IMR-90 (cell line): ENCODE results near the gene REV3L. TPM values are rescaled to one million over a fixed set of nuclear protein-coding genes. Genes with fewer than 3 reads are reported as not detected.

Experiments used
- ATAC-seq: fragments of 200-7000 bp; cut with Tn5 transposase; 2 replicates; pipeline ENCODE4 v1.9.1; 2020; ENCODE audit warnings: low read depth, mild to moderate bottlenecking, moderate library complexity
- BruUV-seq: library from RNA; stranded (reverse); fragments of 400-500 nt; replicated peaks from 2 replicates; lab custom pipeline; 2021; lab: Mats Ljungman, UMichigan
- CTCF ChIA-PET: fragments of 300-600 bp; formaldehyde crosslinking; extraction: SDS; loops from one replicate; lab custom pipeline; 2021; ENCODE audit warnings: antibody characterized with exemption; lab: Yijun Ruan, JAX
- POLR2A ChIA-PET: fragments of 300-600 bp; sonication (Branson Sonifier 250); formaldehyde crosslinking; loops from one replicate; lab custom pipeline; 2022; ENCODE audit warnings: antibody characterized with exemption; ENCODE audit not compliant: unreplicated experiment; lab: Charles Lee
- DNase-seq: peaks from one replicate; pipeline ENCODE4 v3.0.0; 2013
- H2AFZ ChIP-seq: replicated peaks from 2 replicates; pipeline ENCODE3; 2013; ENCODE audit warnings: low read length, mild to moderate bottlenecking; ENCODE audit not compliant: poor library complexity
- H2AK5ac ChIP-seq: 2 replicates; pipeline ENCODE4 v1.6.1; 2013; ENCODE audit warnings: low read depth, low read length, inconsistent platforms
- H2AK9ac ChIP-seq: replicated peaks from 2 replicates; pipeline ENCODE3; 2013; ENCODE audit warnings: mild to moderate bottlenecking, low read depth, low read length, moderate library complexity; ENCODE audit not compliant: poor library complexity
- H2BK120ac ChIP-seq: 2 replicates; pipeline ENCODE4 v1.6.1; 2013; ENCODE audit warnings: low read depth, low read length, inconsistent platforms
- H2BK15ac ChIP-seq: 3 replicates; pipeline ENCODE4 v1.6.1; 2013; ENCODE audit warnings: low read depth, low read length, inconsistent platforms
- H2BK20ac ChIP-seq: 2 replicates; pipeline ENCODE4 v1.6.1; 2013; ENCODE audit warnings: low read depth, mild to moderate bottlenecking, inconsistent platforms, low read length, moderate library complexity
- H2BK5ac ChIP-seq: 2 replicates; pipeline ENCODE4 v1.6.1; 2013; ENCODE audit warnings: mild to moderate bottlenecking, low read depth, low read length, inconsistent platforms; ENCODE audit not compliant: poor library complexity, severe bottlenecking
- H3K14ac ChIP-seq: replicated peaks from 2 replicates; pipeline ENCODE4 v1.6.1; 2013; ENCODE audit warnings: low read depth, low read length, inconsistent platforms
- H3K18ac ChIP-seq: 2 replicates; pipeline ENCODE4 v1.6.1; 2013; ENCODE audit warnings: low read depth, low read length, control low read depth
- H3K23ac ChIP-seq: 2 replicates; pipeline ENCODE4 v1.6.1; 2013; ENCODE audit warnings: low read depth, low read length, inconsistent platforms
- H3K27ac ChIP-seq: 2 replicates; pipeline ENCODE4 v1.5.1; 2013; ENCODE audit warnings: mild to moderate bottlenecking, control low read depth, low read length; ENCODE audit not compliant: insufficient read depth
- H3K27me3 ChIP-seq: 2 replicates; pipeline ENCODE4 v1.6.1; 2013; ENCODE audit warnings: low read length; ENCODE audit not compliant: control insufficient read depth, insufficient read depth
- H3K36me3 ChIP-seq: 2 replicates; pipeline ENCODE4 v1.6.1; 2013; ENCODE audit warnings: low read length, mixed read lengths; ENCODE audit not compliant: control insufficient read depth, insufficient read depth
- H3K4ac ChIP-seq: 2 replicates; pipeline ENCODE4 v1.6.1; 2013; ENCODE audit warnings: low read depth, low read length, inconsistent platforms
- H3K4me1 ChIP-seq: 2 replicates; pipeline ENCODE4 v1.6.1; 2013; ENCODE audit warnings: low read length, mixed read lengths; ENCODE audit not compliant: control insufficient read depth, insufficient read depth
- H3K4me2 ChIP-seq: 2 replicates; pipeline ENCODE4 v1.6.1; 2013; ENCODE audit warnings: low read depth, mild to moderate bottlenecking, control low read depth, low read length, moderate library complexity
- H3K4me3 ChIP-seq: 2 replicates; pipeline ENCODE4 v1.5.1; 2013; ENCODE audit warnings: low read depth, mild to moderate bottlenecking, control low read depth, low read length, moderate library complexity; ENCODE audit not compliant: insufficient read depth
- H3K56ac ChIP-seq: 2 replicates; pipeline ENCODE4 v1.6.1; 2013; ENCODE audit warnings: low read length, inconsistent platforms; ENCODE audit not compliant: insufficient read depth; ENCODE audit errors: extremely low read depth
- H3K79me1 ChIP-seq, 2 experiments: 2 replicates each; pipeline ENCODE4 v1.6.1; 2013; ENCODE audit warnings: low read length in 2 of 2, inconsistent platforms in 1 of 2, low read depth in 1 of 2
- H3K9ac ChIP-seq: 2 replicates; pipeline ENCODE4 v1.6.1; 2013; ENCODE audit warnings: low read depth, low read length, control low read depth
- H3K9me1 ChIP-seq: 2 replicates; pipeline ENCODE4 v1.6.1; 2013; ENCODE audit warnings: low read length, inconsistent platforms; ENCODE audit not compliant: insufficient read depth
- H3K9me3 ChIP-seq: 2 replicates; pipeline ENCODE4 v1.6.1; 2013; ENCODE audit warnings: low read length; ENCODE audit not compliant: control insufficient read depth, insufficient read depth
- H4K20me1 ChIP-seq: 2 replicates; pipeline ENCODE4 v1.6.1; 2013; ENCODE audit warnings: low read length, inconsistent platforms; ENCODE audit not compliant: insufficient read depth
- H4K5ac ChIP-seq: 2 replicates; pipeline ENCODE4 v1.6.1; 2013; ENCODE audit warnings: mild to moderate bottlenecking, low read depth, low read length, control low read depth
- H4K8ac ChIP-seq, 2 experiments: 2 replicates each; pipeline ENCODE4 v1.6.1; 2013; ENCODE audit warnings: low read depth in 2 of 2, low read length in 2 of 2, control low read depth in 1 of 2, inconsistent platforms in 1 of 2
- H4K91ac ChIP-seq: 2 replicates; pipeline ENCODE4 v1.6.1; 2013; ENCODE audit warnings: low read depth, low read length, inconsistent platforms; ENCODE audit not compliant: insufficient read depth
- BHLHE40 ChIP-seq: fragments of 150-350 bp; IDR thresholded peaks from 2 replicates; pipeline ENCODE4 v1.6.1; 2016; ENCODE audit warnings: mild to moderate bottlenecking, low read depth, low read length
- CEBPB ChIP-seq: IDR thresholded peaks from 2 replicates; pipeline ENCODE4 v1.6.1; 2012; ENCODE audit warnings: low read depth, low read length, improper control_type of control experiment
- CHD1 ChIP-seq: IDR thresholded peaks from 2 replicates; pipeline ENCODE4 v1.6.1; 2012; ENCODE audit warnings: low read depth, low read length, improper control_type of control experiment
- CTCF ChIP-seq: conservative IDR thresholded peaks from 2 replicates; pipeline ENCODE4 v1.5.1; 2012; ENCODE audit warnings: mild to moderate bottlenecking, low read depth, low read length, improper control_type of control experiment
- FOS ChIP-seq: fragments of 150-350 bp; IDR thresholded peaks from 2 replicates; pipeline ENCODE4 v1.6.1; 2016; ENCODE audit warnings: low read depth, low read length
- MAFK ChIP-seq: IDR thresholded peaks from 2 replicates; pipeline ENCODE4 v1.6.1; 2012; ENCODE audit warnings: low read depth, low read length, improper control_type of control experiment
- MAZ ChIP-seq: IDR thresholded peaks from 2 replicates; pipeline ENCODE4 v1.6.1; 2012; ENCODE audit warnings: low read depth, mild to moderate bottlenecking, low read length, improper control_type of control experiment, moderate library complexity, borderline replicate concordance
- MXI1 ChIP-seq: IDR thresholded peaks from 2 replicates; pipeline ENCODE4 v1.6.1; 2012; ENCODE audit warnings: low read depth, mild to moderate bottlenecking, low read length, moderate library complexity, borderline replicate concordance
- NFE2L2 ChIP-seq: fragments of 150-350 bp; IDR thresholded peaks from 2 replicates; pipeline ENCODE4 v1.6.1; 2016; ENCODE audit warnings: low read depth, mild to moderate bottlenecking, low read length
- POLR2A ChIP-seq: IDR thresholded peaks from 2 replicates; pipeline ENCODE4 v1.6.1; 2012; ENCODE audit warnings: mild to moderate bottlenecking, low read depth, low read length
- RAD21 ChIP-seq: IDR thresholded peaks from 2 replicates; pipeline ENCODE4 v1.6.1; 2012; ENCODE audit warnings: low read length, improper control_type of control experiment
- RCOR1 ChIP-seq: IDR thresholded peaks from 2 replicates; pipeline ENCODE4 v1.6.1; 2012; ENCODE audit warnings: mild to moderate bottlenecking, low read length, improper control_type of control experiment; ENCODE audit not compliant: insufficient replicate concordance
- RFX5 ChIP-seq: IDR thresholded peaks from 2 replicates; pipeline ENCODE4 v1.8.0; 2012; ENCODE audit warnings: low read depth, mild to moderate bottlenecking, low read length, moderate library complexity
- SMC3 ChIP-seq: fragments of 150-350 bp; IDR thresholded peaks from 2 replicates; pipeline ENCODE4 v1.6.1; 2016; ENCODE audit warnings: low read depth, mild to moderate bottlenecking, antibody characterized with exemption, low read length, moderate library complexity
- WGBS, 2 experiments: methylation state at CpG; one replicate each; pipeline versions ENCODE4 v1.1.5 to v1.1.7; 2013; ENCODE audit warnings: missing lambda C conversion rate in 2 of 2; ENCODE audit not compliant: insufficient read length in 1 of 2; ENCODE audit errors: extremely low coverage in 2 of 2; 5-methylcytosine and 5-hydroxymethylcytosine counted together
- dilution Hi-C: fragments of 300-500 bp; cut with HindIII; formaldehyde crosslinking; loops from one replicate; pipeline ENCODE4 v1.14.3; 2018; ENCODE audit warnings: low sequenced_read_pairs; ENCODE audit not compliant: unreplicated experiment
- in situ Hi-C: fragments of 300-500 bp; cut with MboI; formaldehyde crosslinking; loops from 3 replicates; pipeline ENCODE4 v1.14.3; 2019; ENCODE audit warnings: low sequenced_read_pairs, inconsistent platforms, mixed read lengths
- intact Hi-C: fragments of 100-400 bp; cut with micrococcal nuclease; formaldehyde crosslinking; loops from 2 replicates; pipeline ENCODE4 v1.10.0; 2022
- polyA plus RNA-seq, 3 experiments: library from polyadenylated mRNA; depleted of rRNA; stranded (reverse); fragments of >200 nt; gene quantifications; 2 replicates each; pipeline ENCODE4 v1.2.3, GENCODE V29; 2012; ENCODE audit warnings: low replicate concordance in 1 of 3
- total RNA-seq: library from RNA; depleted of rRNA; stranded (reverse); fragments of >200 nt; gene quantifications from 2 replicates; pipeline ENCODE4 v1.2.3, GENCODE V29; 2012
- TF ChIP-seq, protein P1 (sequence below): fragments of 150-350 bp; IDR thresholded peaks from 2 replicates; pipeline ENCODE4 v1.6.1; 2017; ENCODE audit warnings: mild to moderate bottlenecking, antibody characterized with exemption, low read length, low read depth
- TF ChIP-seq, protein P2 (sequence below): fragments of 150-350 bp; IDR thresholded peaks from 2 replicates; pipeline ENCODE4 v1.6.1; 2016; ENCODE audit warnings: low read depth, mild to moderate bottlenecking, low read length, moderate library complexity, borderline replicate concordance

The REV3L gene
- total and polyA plus RNA-seq, 2 of the 4 experiments (the other 2 are of a cell fraction): 7.4 to 15.4 TPM

DNA sequence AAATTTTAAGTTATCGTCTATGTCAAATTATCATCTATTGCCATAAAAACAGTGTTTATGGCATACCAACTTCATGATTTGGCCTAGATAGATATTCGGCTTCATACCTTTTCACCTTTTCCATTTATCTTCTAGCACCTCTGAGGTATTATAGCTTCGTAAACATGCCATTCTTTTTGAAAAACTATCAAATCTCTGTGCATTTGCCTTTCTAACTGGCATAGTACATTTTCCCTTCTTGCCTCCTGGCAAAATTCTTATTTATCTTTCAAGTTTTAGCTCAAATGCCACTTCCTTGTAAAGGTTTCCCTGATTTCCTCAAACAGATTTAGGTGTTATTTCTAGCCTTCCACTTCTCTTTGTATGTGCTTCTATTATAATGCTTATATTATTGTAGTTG, 7.0 kb upstream of the REV3L start:
- H3K27ac ChIP-seq: no peak overlapping the region
- no peak overlapping the region for H3K4me3 ChIP-seq
- H2BK120ac ChIP-seq: no peak overlapping the region
- no peak for DNase-seq
- H2AK5ac ChIP-seq: no peak overlapping the region
- no peak for ATAC-seq
- H3K4me2 ChIP-seq: no peak overlapping the region
- H3K18ac ChIP-seq: no peak overlapping the region
- CTCF ChIA-PET: no interaction called here
- no TSS peak for BruUV-seq
- no peak overlapping the region for H3K56ac ChIP-seq
- dilution Hi-C loops: no loop called here
- no peak overlapping the region for H2BK20ac ChIP-seq
- no peak overlapping the region for H3K9ac ChIP-seq
- H2AK9ac ChIP-seq: no peak overlapping the region
- TF ChIP-seq, protein P1, sequence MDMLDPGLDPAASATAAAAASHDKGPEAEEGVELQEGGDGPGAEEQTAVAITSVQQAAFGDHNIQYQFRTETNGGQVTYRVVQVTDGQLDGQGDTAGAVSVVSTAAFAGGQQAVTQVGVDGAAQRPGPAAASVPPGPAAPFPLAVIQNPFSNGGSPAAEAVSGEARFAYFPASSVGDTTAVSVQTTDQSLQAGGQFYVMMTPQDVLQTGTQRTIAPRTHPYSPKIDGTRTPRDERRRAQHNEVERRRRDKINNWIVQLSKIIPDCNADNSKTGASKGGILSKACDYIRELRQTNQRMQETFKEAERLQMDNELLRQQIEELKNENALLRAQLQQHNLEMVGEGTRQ: no peak
- TF ChIP-seq, protein P2, sequence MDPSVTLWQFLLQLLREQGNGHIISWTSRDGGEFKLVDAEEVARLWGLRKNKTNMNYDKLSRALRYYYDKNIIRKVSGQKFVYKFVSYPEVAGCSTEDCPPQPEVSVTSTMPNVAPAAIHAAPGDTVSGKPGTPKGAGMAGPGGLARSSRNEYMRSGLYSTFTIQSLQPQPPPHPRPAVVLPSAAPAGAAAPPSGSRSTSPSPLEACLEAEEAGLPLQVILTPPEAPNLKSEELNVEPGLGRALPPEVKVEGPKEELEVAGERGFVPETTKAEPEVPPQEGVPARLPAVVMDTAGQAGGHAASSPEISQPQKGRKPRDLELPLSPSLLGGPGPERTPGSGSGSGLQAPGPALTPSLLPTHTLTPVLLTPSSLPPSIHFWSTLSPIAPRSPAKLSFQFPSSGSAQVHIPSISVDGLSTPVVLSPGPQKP: no peak
- TF ChIP-seq FOS (no peak), RCOR1 (no peak), CHD1 (no peak), MXI1 (no peak), POLR2A (no peak), SMC3 (no peak), RAD21 (no peak), CEBPB (no peak), MAFK (no peak), BHLHE40 (no peak), MAZ (no peak), RFX5 (no peak), NFE2L2 (no peak), CTCF (no peak)
- no peak overlapping the region for H4K5ac ChIP-seq
- no peaks in the 10 kb centered on the region for H3K9me3 ChIP-seq
- POLR2A ChIA-PET: interaction anchor here (0.6 kb wide), 1 partner anchor 17 kb away, joined by 3 read pairs; no protein-coding TSS in a partner anchor
- no peak overlapping the region for H4K91ac ChIP-seq
- no peaks in the 10 kb centered on the region for H3K36me3 ChIP-seq
- intact Hi-C loops: no loop called here
- WGBS, 2 experiments: 100% methylated on average over 1 of the region's 3 CpGs; no CpG with 5 or more reads in 1 of the 2 experiments
- H3K27me3 ChIP-seq: no peaks in the 10 kb centered on the region
- peaks cover 12% of the 10 kb centered on the region for H3K9me1 ChIP-seq
- peaks cover 12 to 45% of the 10 kb centered on the region in 2 experiments for H3K79me1 ChIP-seq
- H2AFZ ChIP-seq: no peak overlapping the region
- H4K8ac ChIP-seq: no peak overlapping the region
- H3K14ac ChIP-seq: no peak overlapping the region
- no peak overlapping the region for H2BK5ac ChIP-seq
- H3K4ac ChIP-seq: no peak overlapping the region
- no peak overlapping the region for H2BK15ac ChIP-seq
- H4K20me1 ChIP-seq: no peaks in the 10 kb centered on the region
- H3K23ac ChIP-seq: no peak overlapping the region
- H3K4me1 ChIP-seq: peaks cover 7% of the 10 kb centered on the region
- in situ Hi-C loops: no loop called here
